HFFc6 (cell line): ENCODE measurements around the gene CATSPERE. TPM values are rescaled to one million over a fixed set of nuclear protein-coding genes. Genes with fewer than 3 reads are reported as not detected.

Experiments
- DNase-seq: peaks from one replicate; pipeline ENCODE4 v3.0.0-alpha.2; 2018
- H3K27ac Mint-ChIP-seq: 2 replicates; pipeline ENCODE4 v1.8.0; 2020; ENCODE audit warnings: mild to moderate bottlenecking, mixed read lengths
- H3K27me3 Mint-ChIP-seq: 2 replicates; pipeline ENCODE4 v1.8.0; 2021; ENCODE audit warnings: mild to moderate bottlenecking, moderate library complexity, mixed read lengths; ENCODE audit not compliant: insufficient read depth
- H3K36me3 Mint-ChIP-seq: 2 replicates; pipeline ENCODE4 v1.8.0; 2021; ENCODE audit warnings: low read depth, mixed read lengths
- H3K4me1 Mint-ChIP-seq: 2 replicates; pipeline ENCODE4 v1.8.0; 2020; ENCODE audit warnings: low read depth, mixed read lengths
- H3K4me3 Mint-ChIP-seq: 2 replicates; pipeline ENCODE4 v1.8.0; 2020; ENCODE audit warnings: mild to moderate bottlenecking, moderate library complexity, mixed read lengths
- H3K9me3 Mint-ChIP-seq: 2 replicates; pipeline ENCODE4 v1.8.0; 2020; ENCODE audit warnings: mild to moderate bottlenecking, mixed read lengths
- total RNA-seq, 6 experiments: library from RNA; stranded (reverse); fragmentation: NEBNext Ultra II Directional; extraction: Animal tissue kit (Norgen Biotek cat#: 25700); gene quantifications; 2 replicates in 1 of 6; 3 replicates in 5 of 6; pipeline ENCODE4 v1.2.3, GENCODE V29; 2021
- TF ChIP-seq, protein P1 (sequence below): fragments of 200-600 bp; sonication (generic); IDR thresholded peaks from 2 replicates; pipeline ENCODE4 v1.5.0; 2021; ENCODE audit warnings: antibody characterized with exemption, mild to moderate bottlenecking

CATSPERE gene
- total RNA-seq, 6 experiments from 2014 or later, result 0.15 to 0.74 (median 0.34) TPM

DNA sequence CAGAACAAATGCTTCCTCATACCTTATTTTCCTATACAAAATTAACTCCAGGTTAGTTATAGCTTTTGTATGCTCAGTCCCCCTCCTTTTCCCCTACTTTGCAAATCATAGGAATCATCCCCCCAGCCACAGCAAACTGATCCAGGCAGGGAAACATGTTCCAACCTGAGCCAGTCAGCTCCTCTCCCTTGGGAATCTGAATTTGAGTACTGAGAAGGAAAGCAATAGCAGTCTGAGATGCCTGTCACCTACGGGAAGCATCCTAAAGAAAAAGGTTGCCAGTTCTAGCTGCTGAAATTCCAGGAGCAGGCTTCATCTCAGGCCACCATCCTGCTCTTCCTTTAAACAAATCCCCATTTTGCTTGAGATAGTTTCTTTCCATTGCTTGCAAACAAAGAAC is 16.2 kb upstream of the CATSPERE start:
- peak overlapping the region; percentile 89 for H3K27ac Mint-ChIP-seq
- peaks cover 22% of the 10 kb centered on the region for H3K36me3 Mint-ChIP-seq
- no peak for DNase-seq
- H3K27me3 Mint-ChIP-seq, result no peaks in the 10 kb centered on the region; the same call in 1 of the 2 replicates
- peaks cover 54% of the 10 kb centered on the region for H3K4me1 Mint-ChIP-seq
- no peaks in the 10 kb centered on the region for H3K9me3 Mint-ChIP-seq
- H3K4me3 Mint-ChIP-seq, result peak overlapping the region; percentile 69
- TF ChIP-seq, protein P1, sequence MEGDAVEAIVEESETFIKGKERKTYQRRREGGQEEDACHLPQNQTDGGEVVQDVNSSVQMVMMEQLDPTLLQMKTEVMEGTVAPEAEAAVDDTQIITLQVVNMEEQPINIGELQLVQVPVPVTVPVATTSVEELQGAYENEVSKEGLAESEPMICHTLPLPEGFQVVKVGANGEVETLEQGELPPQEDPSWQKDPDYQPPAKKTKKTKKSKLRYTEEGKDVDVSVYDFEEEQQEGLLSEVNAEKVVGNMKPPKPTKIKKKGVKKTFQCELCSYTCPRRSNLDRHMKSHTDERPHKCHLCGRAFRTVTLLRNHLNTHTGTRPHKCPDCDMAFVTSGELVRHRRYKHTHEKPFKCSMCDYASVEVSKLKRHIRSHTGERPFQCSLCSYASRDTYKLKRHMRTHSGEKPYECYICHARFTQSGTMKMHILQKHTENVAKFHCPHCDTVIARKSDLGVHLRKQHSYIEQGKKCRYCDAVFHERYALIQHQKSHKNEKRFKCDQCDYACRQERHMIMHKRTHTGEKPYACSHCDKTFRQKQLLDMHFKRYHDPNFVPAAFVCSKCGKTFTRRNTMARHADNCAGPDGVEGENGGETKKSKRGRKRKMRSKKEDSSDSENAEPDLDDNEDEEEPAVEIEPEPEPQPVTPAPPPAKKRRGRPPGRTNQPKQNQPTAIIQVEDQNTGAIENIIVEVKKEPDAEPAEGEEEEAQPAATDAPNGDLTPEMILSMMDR, result no peak

- H3K27me3 Mint-ChIP-seq, result no peaks in the 10 kb centered on the region
- peak; percentile 22 for DNase-seq
- peaks cover 24% of the 10 kb centered on the region for H3K36me3 Mint-ChIP-seq
- peak overlapping the region; percentile 69 for H3K4me3 Mint-ChIP-seq
- peaks cover 60% of the 10 kb centered on the region for H3K4me1 Mint-ChIP-seq
- H3K9me3 Mint-ChIP-seq, result no peaks in the 10 kb centered on the region
- TF ChIP-seq, protein P1, result no peak
- H3K27ac Mint-ChIP-seq, result peak overlapping the region; percentile 89
Measured at GRCh38 chr1:244445320-244446181, 15.5 kb upstream of the CATSPERE start.

- H3K36me3 Mint-ChIP-seq, result peaks cover 27% of the 10 kb centered on the region
- no peaks in the 10 kb centered on the region for H3K9me3 Mint-ChIP-seq
- H3K27ac Mint-ChIP-seq, result 0 out of 2 replicates have a peak overlapping the region, but pooled peaks have one; percentile 1
- TF ChIP-seq, protein P1, result no peak
- no peaks in the 10 kb centered on the region for H3K27me3 Mint-ChIP-seq
- H3K4me3 Mint-ChIP-seq, result no peak overlapping the region
- no peak for DNase-seq
- peaks cover 63% of the 10 kb centered on the region for H3K4me1 Mint-ChIP-seq
Measured at GRCh38 chr1:244447024-244447423, 14.0 kb upstream of the CATSPERE start.

GRCh38 chr1:244447552-244447951 is 13.5 kb upstream of the CATSPERE start:
- peak overlapping the region; percentile 1; the same call in 1 of the 2 replicates for H3K27ac Mint-ChIP-seq
- H3K4me3 Mint-ChIP-seq, result peak overlapping the region; percentile 7; the same call in 1 of the 2 replicates
- DNase-seq, result no peak
- no peaks in the 10 kb centered on the region for H3K9me3 Mint-ChIP-seq
- H3K27me3 Mint-ChIP-seq, result no peaks in the 10 kb centered on the region
- H3K4me1 Mint-ChIP-seq, result peaks cover 69% of the 10 kb centered on the region
- H3K36me3 Mint-ChIP-seq, result peaks cover 27% of the 10 kb centered on the region
- TF ChIP-seq, protein P1, result no peak

DNA sequence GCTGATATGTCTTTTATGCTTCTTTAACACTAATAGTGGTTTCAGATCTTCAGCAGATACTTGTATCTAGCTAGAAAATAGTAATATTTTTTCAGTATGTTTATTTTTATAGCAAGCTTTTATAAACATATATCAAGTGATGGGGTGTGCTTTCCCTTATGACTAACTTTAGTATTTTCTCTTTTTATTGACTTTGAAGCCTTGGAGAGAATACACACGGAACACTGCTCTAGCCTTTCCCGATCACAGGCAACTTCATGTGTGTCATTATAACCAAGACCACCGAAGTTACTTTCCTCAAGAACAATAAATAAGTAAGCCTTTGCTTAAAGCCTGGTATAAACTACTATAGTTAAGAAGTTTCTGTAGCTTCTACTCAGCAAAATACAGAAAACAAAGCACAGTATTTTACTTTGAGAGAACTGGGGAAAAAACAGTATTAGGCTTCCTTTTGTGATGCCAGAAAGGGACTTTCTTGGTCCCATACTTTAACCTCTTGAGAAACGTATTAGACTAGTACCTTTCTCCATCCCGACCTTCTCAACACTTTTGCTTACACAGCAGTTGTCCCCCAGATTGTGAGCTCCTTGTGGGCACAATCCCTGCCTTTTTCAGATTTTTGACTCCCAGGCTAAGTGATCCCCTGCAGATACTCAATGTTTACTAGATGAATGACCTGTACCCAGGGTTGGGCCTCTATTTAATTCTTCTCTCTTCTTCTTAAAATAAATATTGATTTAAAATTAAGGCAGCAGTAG is 12.6 kb upstream of the CATSPERE start:
- Mint-ChIP-seq H3K36me3 (peaks cover 27% of the 10 kb centered on the region), H3K4me3 (peak overlapping the region; percentile 67), H3K9me3 (no peaks in the 10 kb centered on the region), H3K27ac (peak overlapping the region; percentile 61), H3K4me1 (peaks cover 69% of the 10 kb centered on the region), H3K27me3 (no peaks in the 10 kb centered on the region)
- DNase-seq, result no peak
- TF ChIP-seq, protein P1, result no peak
